Measurements from ENCODE around the gene EIF5B.

GRCh38 chr2:99399795-99400194, 62.6 kb downstream of the EIF5B start:
- TF ChIP-seq CTCF (IDR thresholded peaks at IDR 0.05; ENCODE audit: poor library complexity) (no peak), EZH2 (IDR thresholded peaks at IDR 0.05; ENCODE audit: borderline replicate concordance) (no peak), EZH2phosphoT487 (IDR thresholded peaks at IDR 0.05; ENCODE audit: low read depth, severe bottlenecking, unreplicated experiment) (no peak)

Measured in hepatocyte (in vitro differentiated cells).